AG04450 (cell line): ENCODE measurements around the gene FAM111A. TPM values are rescaled to one million over a fixed set of nuclear protein-coding genes. Genes with fewer than 3 reads are reported as not detected.

ENCODE experiments used
- CTCF ChIA-PET: fragments of 300-600, 350-600 bp; formaldehyde crosslinking; extraction: SDS; loops from one replicate; lab custom pipeline; 2022; ENCODE audit warnings: antibody characterized with exemption, inconsistent platforms; lab: Charles Lee
- POLR2A ChIA-PET: fragments of 350-600 bp; formaldehyde crosslinking; extraction: SDS; loops from one replicate; lab custom pipeline; 2021; ENCODE audit warnings: antibody characterized with exemption, inconsistent platforms; lab: Yijun Ruan, JAX
- DNase-seq: peaks from one replicate; pipeline ENCODE4 v3.0.0-alpha.2; 2011; ENCODE audit warnings: low read depth, low spot score
- H3K27ac ChIP-seq: one replicate; pipeline ENCODE4 v1.5.1; 2012; ENCODE audit warnings: low read depth, low read length, control low read depth
- H3K27me3 ChIP-seq: one replicate; pipeline ENCODE4 v1.6.0; 2012; ENCODE audit warnings: low read length; ENCODE audit not compliant: control insufficient read depth, insufficient read depth
- H3K4me3 ChIP-seq: 2 replicates; pipeline ENCODE4 v1.5.1; 2011; ENCODE audit warnings: mild to moderate bottlenecking, low read depth, low read length, control low read depth
- H3K9me3 ChIP-seq: 2 replicates; pipeline ENCODE4 v1.5.1; 2012; ENCODE audit warnings: low read length; ENCODE audit not compliant: control insufficient read depth, insufficient read depth
- CTCF ChIP-seq: IDR thresholded peaks from 2 replicates; pipeline ENCODE4 v1.5.1; 2011; ENCODE audit warnings: low read depth, low read length, control low read depth, inconsistent platforms
- polyA plus RNA-seq: library from polyadenylated mRNA; depleted of rRNA; stranded (reverse); fragments of >200 nt; gene quantifications from 2 replicates; pipeline ENCODE4 v1.2.3, GENCODE V29; 2011

Gene FAM111A
- polyA plus RNA-seq, 1 experiment = 23.1 TPM

DNA sequence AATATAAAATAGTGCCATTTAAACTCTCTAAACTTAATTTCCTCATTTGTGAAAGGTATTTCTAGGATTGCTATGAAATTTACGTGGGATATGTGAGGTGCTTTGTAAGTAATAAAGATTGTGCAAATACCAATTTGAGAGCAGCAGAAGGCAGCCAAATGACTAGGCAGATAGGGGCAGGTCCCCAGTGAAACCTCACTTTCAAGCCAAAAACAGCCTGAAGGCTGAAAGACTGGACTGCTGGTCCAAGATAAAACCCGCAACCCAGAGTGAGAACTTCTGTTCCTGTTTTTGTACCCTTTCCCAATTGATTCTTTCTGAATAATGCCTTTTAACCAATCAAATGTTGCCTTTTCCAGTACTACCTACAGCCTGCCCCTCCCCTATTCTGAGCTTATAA lies 36.5 kb downstream of the FAM111A start:
- peaks cover 5% of the 10 kb centered on the region for H3K9me3 ChIP-seq
- no peak overlapping the region for H3K27ac ChIP-seq
- no peaks in the 10 kb centered on the region for H3K27me3 ChIP-seq
- DNase-seq = no peak
- CTCF ChIA-PET = interaction anchor here (0.6 to 2.3 kb wide), 4 partner anchors 7 to 42 kb away, joined by 3 to 8 read pairs (median 4); no protein-coding TSS in a partner anchor
- POLR2A ChIA-PET = no interaction called here
- no peak overlapping the region for H3K4me3 ChIP-seq
- TF ChIP-seq CTCF = no peak

GRCh38 chr11:59180168-59180776 lies 37.6 kb downstream of the FAM111A start:
- no peak for DNase-seq
- Histone ChIP-seq H3K27me3 (no peaks in the 10 kb centered on the region), H3K27ac (no peak overlapping the region), H3K9me3 (peaks cover 5% of the 10 kb centered on the region), H3K4me3 (no peak overlapping the region)
- ChIA-PET POLR2A (no interaction called here), CTCF (interaction anchor here (0.6 to 1.9 kb wide), 7 partner anchors 8 to 70 kb away, joined by 3 to 15 read pairs (median 4); partner anchors contain the start of gene DTX4)
- TF ChIP-seq CTCF = no peak

- Histone ChIP-seq H3K27ac (no peak overlapping the region), H3K27me3 (no peaks in the 10 kb centered on the region), H3K9me3 (peaks cover 5% of the 10 kb centered on the region), H3K4me3 (no peak overlapping the region)
- ChIA-PET CTCF (interaction anchor here (0.6 to 1.9 kb wide), 6 partner anchors 9 to 45 kb away, joined by 3 to 15 read pairs (median 4); partner anchors contain the start of gene DTX4), POLR2A (no interaction called here)
- TF ChIP-seq CTCF = no peak
- DNase-seq = no peak
These were observed 38.3 kb downstream of the FAM111A start for GRCh38 chr11:59180907-59181306.

DNA sequence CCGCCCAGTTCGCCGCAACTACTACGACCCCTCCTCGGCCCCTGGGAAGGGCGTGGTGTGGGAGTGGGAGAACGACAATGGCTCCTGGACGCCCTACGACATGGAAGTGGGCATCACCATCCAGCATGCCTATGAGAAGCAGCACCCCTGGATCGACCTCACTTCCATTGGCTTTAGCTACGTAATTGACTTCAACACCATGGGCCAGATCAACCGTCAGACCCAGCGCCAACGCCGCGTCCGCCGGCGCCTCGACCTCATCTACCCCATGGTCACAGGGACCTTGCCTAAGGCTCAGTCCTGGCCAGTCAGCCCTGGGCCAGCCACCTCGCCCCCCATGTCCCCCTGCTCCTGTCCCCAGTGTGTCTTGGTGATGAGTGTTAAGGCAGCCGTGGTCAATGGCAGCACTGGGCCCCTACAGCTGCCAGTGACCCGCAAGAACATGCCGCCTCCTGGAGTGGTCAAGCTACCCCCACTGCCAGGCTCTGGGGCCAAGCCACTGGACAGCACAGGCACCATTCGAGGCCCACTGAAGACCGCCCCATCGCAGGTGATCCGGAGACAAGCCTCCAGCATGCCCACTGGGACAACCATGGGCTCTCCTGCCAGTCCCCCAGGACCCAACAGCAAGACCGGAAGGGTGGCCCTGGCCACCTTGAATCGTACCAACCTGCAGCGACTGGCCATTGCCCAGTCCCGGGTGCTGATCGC lies 39.2 kb downstream of the FAM111A start:
- TF ChIP-seq CTCF = no peak
- POLR2A ChIA-PET = no interaction called here
- CTCF ChIA-PET = interaction anchor here (0.6 to 9.9 kb wide), 3 partner anchors 9 to 555 kb away, joined by 3 to 151 read pairs (median 3); partner anchors contain the start of gene DTX4
- peaks cover 5% of the 10 kb centered on the region for H3K9me3 ChIP-seq
- H3K27ac ChIP-seq = no peak overlapping the region
- H3K4me3 ChIP-seq = no peak overlapping the region
- DNase-seq = no peak
- no peaks in the 10 kb centered on the region for H3K27me3 ChIP-seq
